Measurements from ENCODE around the gene CCDC112. TPM values are rescaled to one million over a fixed set of nuclear protein-coding genes. Genes with fewer than 3 reads are reported as not detected.
"Not testable (repeated sequence)": the region's sequence is repeated elsewhere in the genome, so short reads cannot be mapped to it uniquely, and the experiment has no call there.

CCDC112 gene
- total RNA-seq, 1 donor from 2014 or later = 6.6 TPM

DNA sequence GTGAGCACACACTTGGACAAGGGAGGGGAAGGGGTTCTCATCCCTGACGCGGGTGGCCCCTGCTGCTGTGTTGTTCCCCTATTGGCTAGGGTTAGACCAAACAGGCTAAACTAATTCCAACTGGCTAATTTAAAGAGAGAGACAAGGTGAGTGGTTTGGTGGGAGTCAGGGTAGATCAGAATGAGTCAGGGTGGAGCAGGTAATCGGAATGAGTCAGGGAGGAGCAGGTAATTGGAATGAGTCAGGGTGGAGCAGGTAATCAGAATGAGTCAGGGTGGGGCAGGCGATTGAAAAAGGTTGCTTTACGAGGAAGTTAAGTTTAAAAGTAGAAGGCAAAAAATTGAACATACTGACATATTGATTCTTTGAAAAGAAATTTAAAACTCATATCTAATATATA, 47.1 kb downstream of the CCDC112 start:
- not testable (repeated sequence) for DNase-seq

DNA sequence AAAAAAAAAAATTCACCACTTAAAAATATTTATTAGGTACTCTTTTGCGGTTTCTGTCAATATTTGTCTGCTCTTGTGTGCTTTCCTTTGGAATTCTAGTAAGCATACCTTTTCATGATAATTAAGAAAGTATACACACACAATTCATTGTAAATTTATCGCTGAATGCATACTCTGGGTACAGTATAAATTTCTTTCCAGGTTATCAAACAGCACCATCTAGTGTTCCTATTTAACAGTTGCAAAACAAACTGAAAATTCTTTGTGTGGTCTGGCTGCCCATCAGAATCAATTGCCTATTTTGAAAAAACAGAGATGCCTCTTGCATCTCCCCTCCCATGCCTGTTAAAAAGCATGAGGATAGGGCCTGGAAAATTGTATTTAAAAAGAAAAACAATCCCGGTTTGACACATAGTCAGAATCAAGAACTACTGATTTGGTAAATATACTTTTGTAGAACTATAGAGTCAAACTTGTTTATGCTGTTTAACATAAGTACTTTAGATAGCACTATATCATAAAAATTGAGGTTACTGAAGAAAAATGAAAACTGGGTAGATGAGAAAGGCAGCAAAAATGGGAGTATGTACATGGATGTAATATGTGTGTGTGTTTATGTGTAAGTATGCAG, 50.0 kb downstream of the CCDC112 start:
- peak; percentile 61 for DNase-seq

DNA sequence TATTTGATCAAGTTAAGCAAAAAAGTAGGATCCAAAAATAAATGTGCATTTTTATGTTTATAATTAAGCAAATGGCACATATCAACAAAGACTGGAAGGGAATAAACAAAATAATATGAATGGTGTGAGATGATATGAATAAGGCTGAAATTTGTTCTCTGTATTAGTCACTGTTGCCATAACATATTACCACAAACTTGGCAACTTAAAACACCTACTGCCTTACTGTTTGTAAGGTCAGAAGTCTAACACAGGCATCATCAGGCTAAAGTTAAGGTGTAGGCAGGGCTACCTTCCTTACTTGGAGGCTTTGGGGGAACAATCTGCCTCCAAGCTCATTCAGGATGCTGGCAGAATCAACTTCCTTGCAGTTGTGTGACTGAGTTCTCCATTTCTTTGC, 53.0 kb downstream of the CCDC112 start:
- no peak for DNase-seq

DNA sequence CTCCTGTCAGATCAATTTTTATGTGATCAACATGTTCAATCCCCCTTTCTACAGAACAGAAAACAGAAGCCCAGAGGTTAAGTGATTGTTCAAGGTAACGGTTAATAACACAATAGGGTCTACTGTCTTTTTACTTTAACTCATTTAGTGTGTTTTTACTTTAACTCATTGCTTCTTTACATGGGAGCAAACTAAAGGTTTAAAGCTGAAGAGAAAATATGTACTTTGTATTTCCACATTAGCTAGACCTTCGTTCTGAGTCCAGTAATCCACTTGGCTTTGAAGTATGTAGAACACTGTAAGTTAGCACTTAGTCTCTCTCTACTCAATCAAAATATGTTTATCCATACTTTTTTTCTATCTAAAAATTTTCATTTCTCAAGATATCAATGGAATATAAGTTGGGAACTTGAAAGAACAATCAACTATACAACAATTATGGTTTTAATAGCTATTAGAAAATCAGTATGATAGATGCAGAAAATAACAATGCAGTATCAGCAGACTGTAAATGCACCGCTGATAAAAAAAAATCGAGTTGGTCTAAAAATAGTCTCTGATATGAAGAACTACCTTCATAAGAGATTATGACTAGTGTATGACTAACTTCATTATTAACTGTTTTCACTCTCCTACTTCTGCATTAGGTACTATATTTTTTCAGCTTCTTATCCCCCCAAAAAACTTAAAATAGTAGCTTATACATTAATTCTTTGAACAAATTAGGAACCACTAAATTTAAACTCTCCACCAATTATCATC, 54.4 kb downstream of the CCDC112 start:
- DNase-seq = no peak

DNA sequence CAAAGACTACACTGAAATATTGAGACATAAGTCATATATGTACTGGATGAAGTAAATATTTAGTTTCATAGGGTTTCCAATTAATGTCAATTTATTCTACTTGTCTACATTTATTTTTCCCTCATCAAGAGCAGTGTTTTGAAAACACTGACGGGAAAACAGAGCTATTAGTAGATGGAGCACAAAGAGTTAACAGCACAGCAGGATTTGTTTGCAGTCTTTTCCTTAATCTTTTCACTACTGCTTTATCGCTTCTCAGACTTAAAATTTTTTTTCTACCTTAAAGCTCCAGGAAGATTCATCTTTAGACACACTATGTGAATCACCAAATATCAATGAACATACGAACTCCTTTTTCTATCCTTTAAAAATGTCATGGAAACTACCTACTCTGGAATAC, 59.4 kb downstream of the CCDC112 start:
- no peak for DNase-seq

DNA sequence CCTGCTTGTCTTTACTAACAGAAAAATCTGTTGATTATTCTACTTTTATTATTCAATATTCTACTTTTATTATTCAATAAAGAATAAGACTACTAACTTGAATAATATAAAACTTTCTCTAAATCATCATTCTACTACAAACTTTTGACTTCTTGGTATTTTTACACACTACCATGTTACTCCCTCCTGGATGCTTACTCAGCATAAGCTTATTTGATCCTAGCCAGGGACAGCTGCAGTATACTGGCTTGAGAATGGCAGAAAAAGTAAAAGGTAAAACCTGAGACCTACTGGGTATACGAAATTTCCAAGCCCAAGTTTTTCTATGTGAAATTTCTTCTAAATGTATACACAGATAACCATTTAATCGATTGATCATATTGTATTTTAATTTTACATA, 59.9 kb downstream of the CCDC112 start:
- DNase-seq = no peak

DNA sequence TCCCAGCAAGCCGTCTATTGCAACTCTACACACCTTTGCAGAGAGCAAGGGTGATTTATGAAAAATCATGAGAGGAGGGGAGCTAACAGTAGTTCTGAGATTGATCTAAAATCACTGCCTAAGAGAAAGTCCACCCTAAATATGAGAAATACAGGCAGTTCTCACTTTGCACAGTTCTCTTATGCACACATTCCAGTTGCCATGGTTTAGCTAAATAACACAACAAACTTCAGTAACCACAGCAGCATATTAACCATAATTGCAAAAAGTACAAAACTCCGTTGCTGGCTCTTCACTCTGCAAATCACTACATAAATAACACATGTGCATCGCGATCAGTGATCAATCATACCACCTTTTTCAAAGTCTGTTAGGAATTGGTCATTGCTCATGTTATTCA, 64.9 kb downstream of the CCDC112 start:
- no peak for DNase-seq

DNA sequence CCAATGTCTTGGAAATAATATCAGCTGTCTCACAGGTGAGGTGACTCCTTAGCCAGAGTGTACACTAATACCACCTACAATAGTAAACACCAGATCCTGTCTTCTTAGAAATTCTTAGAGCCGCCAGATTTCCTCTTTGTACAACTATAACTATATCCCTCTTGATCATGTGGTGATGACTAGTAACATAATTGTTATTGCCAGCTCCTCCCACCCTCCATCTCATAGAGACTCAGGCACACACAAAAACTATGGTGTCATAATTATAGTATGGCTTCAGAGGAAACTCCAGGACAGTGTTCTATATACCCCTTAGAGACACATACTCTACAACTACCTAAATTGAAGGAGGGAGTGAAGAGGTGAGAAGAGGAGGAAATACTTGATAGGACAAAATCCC, 66.8 kb downstream of the CCDC112 start:
- no peak for DNase-seq

DNA sequence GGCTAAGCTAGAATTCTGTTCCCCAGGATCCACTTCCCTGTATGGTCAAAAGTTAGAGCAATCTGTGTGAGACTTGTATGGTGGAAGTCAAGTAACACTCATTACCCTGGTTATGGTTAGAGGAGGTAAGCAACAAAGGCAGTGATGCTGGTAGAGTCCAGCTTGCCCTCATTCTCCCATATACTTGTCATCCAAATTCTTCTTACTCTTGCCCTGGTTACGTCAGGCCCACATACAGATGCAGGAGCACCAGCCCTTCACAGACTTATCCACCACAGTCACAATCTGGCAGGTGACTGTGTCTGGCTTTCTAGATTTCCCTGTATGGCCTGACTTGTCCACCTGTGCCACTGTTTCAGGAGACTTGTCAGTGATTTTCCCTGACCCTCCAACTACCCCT, 69.2 kb downstream of the CCDC112 start:
- no peak for DNase-seq

Other genes starting within 250 kb of the CCDC112 start
- 0.23 and 0.34 TPM in 2 replicates for gene TRIM36, start 126.7 kb downstream of the CCDC112 start, total RNA-seq
- gene PGGT1B, start 33.8 kb downstream of the CCDC112 start, total RNA-seq = 19.2 and 19.9 TPM in 2 replicates
- gene FEM1C, start 248.1 kb upstream of the CCDC112 start, total RNA-seq = 15.0 and 19.3 TPM in 2 replicates